ENCODE data around the gene ATG14. TPM values are rescaled to one million over a fixed set of nuclear protein-coding genes. Genes with fewer than 3 reads are reported as not detected.
A peak's percentile ranks its signal among the peaks of the same experiment; 100 is the strongest.
"Not testable (repeated sequence)": the region's sequence is repeated elsewhere in the genome, so short reads cannot be mapped to it uniquely, and the experiment has no call there.

ATG14 gene
- total RNA-seq (10 to 100 TPM in 2 of 4 donors, 1 to 10 TPM in 2; 7.4 to 15.1 (median 11.0) TPM), polyA plus RNA-seq (10 to 100 TPM in 1 of 3 donors, 1 to 10 TPM in 2; 4.3 to 13.9 (median 7.9) TPM)
- long read RNA-seq, donor 1, partial matches to known transcripts: 0 of 1 reads
- long read RNA-seq, donor 1, other reads (novel, unspliced or antisense): 1 of 1 reads
- long read RNA-seq, donor 2, partial matches to known transcripts: 2 of 4 reads
- long read RNA-seq, donor 2, other reads (novel, unspliced or antisense): 2 of 4 reads

- DNase-seq (peak; percentile 87 to 92), ATAC-seq (peak; percentile 98 to 99 (median 98))
- TF ChIP-seq CTCF (IDR thresholded peaks at IDR 0.05): no peak
- H3K4me1 ChIP-seq: peaks cover 22% of the 10 kb centered on the region
- H3K36me3 ChIP-seq (ENCODE audit: insufficient read depth in 1 of 2, low read depth in 1 of 2): peaks cover 0 to 5% of the 10 kb centered on the region in 2 donors
- H3K9me3 ChIP-seq: no peaks in the 10 kb centered on the region
- H3K27ac ChIP-seq: peak within 1 kb of the TSS; percentile 96
- intact Hi-C loops (cut with DNase I): loop anchor here (5.0 to 10.0 kb wide), 2 partner anchors 219 to 357 kb away; partner anchors contain the start of genes DLGAP5 (in 1 of the 2) and MAPK1IP1L (in 1 of the 2)
- WGBS, 3 donors: 2% methylated on average over 54 to 57 of the region's 57 CpGs
- H3K4me3 ChIP-seq: peak within 1 kb of the TSS; percentile 82
- H3K27me3 ChIP-seq (ENCODE audit: insufficient read depth in 3 of 3, low read length in 2 of 3): no peaks in the 10 kb centered on the region
Measured at GRCh38 chr14:55411426-55412389, at the start of gene ATG14. ATG14 (minus strand) TSS chr14:55411830; CDS start chr14:55411822, 8 bp downstream.

GRCh38 chr14:55458800-55459515 lies 47.3 kb upstream of the ATG14 start:
- no peak for DNase-seq
- Histone ChIP-seq H3K36me3 (ENCODE audit: insufficient read depth in 1 of 2, low read depth in 1 of 2) (no peaks in the 10 kb centered on the region), H3K27ac (no peak overlapping the region), H3K4me3 (no peak overlapping the region), H3K9me3 (no peaks in the 10 kb centered on the region), H3K27me3 (ENCODE audit: insufficient read depth in 3 of 3, low read length in 2 of 3) (no peaks in the 10 kb centered on the region), H3K4me1 (no peaks in the 10 kb centered on the region)
- intact Hi-C loops (cut with DNase I): no loop called here
- WGBS, 3 donors: 64 to 76% (median 65%) methylated on average over 9 of the region's 9 CpGs
- ATAC-seq: no peak
- TF ChIP-seq CTCF (IDR thresholded peaks at IDR 0.05): no peak

- Histone ChIP-seq H3K27me3 (ENCODE audit: insufficient read depth in 3 of 3, low read length in 2 of 3) (no peaks in the 10 kb centered on the region), H3K36me3 (ENCODE audit: insufficient read depth in 1 of 2, low read depth in 1 of 2) (no peaks in the 10 kb centered on the region), H3K27ac (no peak overlapping the region), H3K4me3 (no peak overlapping the region), H3K4me1 (no peaks in the 10 kb centered on the region), H3K9me3 (no peaks in the 10 kb centered on the region)
- no peak for TF ChIP-seq CTCF (IDR thresholded peaks at IDR 0.05)
- WGBS, 3 donors: 80 to 89% (median 89%) methylated on average over 6 of the region's 6 CpGs
- intact Hi-C loops (cut with DNase I): no loop called here
- ATAC-seq (no peak), DNase-seq (no peak)
Measured at GRCh38 chr14:55457496-55457895, 45.9 kb upstream of the ATG14 start.

- H3K27ac ChIP-seq; intact Hi-C loops (cut with DNase I): not testable (repeated sequence)
- 96 to 97% (median 97%) methylated on average over 5 to 19 of the region's 34 CpGs for WGBS, 3 donors
Measured at GRCh38 chr14:55456411-55456810, 44.8 kb upstream of the ATG14 start.

More at GRCh38 chr14:55456411-55456810, 44.8 kb upstream of the ATG14 start:
- not testable (repeated sequence) for ATAC-seq; H3K4me3 ChIP-seq; H3K27me3 ChIP-seq (ENCODE audit: insufficient read depth in 3 of 3, low read length in 2 of 3); DNase-seq; H3K4me1 ChIP-seq; H3K36me3 ChIP-seq (ENCODE audit: insufficient read depth in 1 of 2, low read depth in 1 of 2); H3K9me3 ChIP-seq

All from psoas muscle (tissue), 8 donors.